Tibial nerve (tissue), 4 donors: ENCODE results near the gene KIF1A. TPM values are rescaled to one million over a fixed set of nuclear protein-coding genes. Genes with fewer than 3 reads are reported as not detected.
A peak's percentile ranks its signal among the peaks of the same experiment; 100 is the strongest.

Experiments
- DNase-seq, 2 donors: peaks; one replicate each; pipeline ENCODE4 v3.0.0-alpha.2; 2019; ENCODE audit warnings: low spot score in 2 of 2
- H3K27ac ChIP-seq, 4 donors: fragments of 200-600 bp; sonication (generic) in 3 of 4; one replicate each; pipeline ENCODE4 v1.5.1; 2017 to 2019; ENCODE audit warnings: mild to moderate bottlenecking in 1 of 4
- H3K27me3 ChIP-seq, 2 donors: fragments of 200-600 bp; sonication (generic) in 1 of 2; one replicate each; pipeline versions ENCODE4 v1.5.1 to v1.6.0; 2017 to 2019
- H3K36me3 ChIP-seq, 3 donors: fragments of 200-600 bp; sonication (generic); one replicate each; pipeline ENCODE4 v1.5.1; 2018 to 2019
- H3K4me1 ChIP-seq, 4 donors: fragments of 200-600 bp; sonication (generic) in 3 of 4; one replicate each; pipeline ENCODE4 v1.5.1; 2017 to 2019
- H3K4me3 ChIP-seq, 4 donors: fragments of 200-600 bp; sonication (generic) in 3 of 4; one replicate each; pipeline ENCODE4 v1.5.1; 2017 to 2019; ENCODE audit warnings: mild to moderate bottlenecking in 1 of 4, moderate library complexity in 1 of 4
- H3K9me3 ChIP-seq, 4 donors: fragments of 200-600 bp; sonication (generic) in 3 of 4; one replicate each; pipeline ENCODE4 v1.5.1; 2017 to 2019
- EP300 ChIP-seq, 2 donors: sonication (generic); formaldehyde crosslinking; IDR thresholded peaks; one replicate each; pipeline ENCODE4 v1.6.1; 2017; ENCODE audit warnings: antibody characterized with exemption in 2 of 2, mild to moderate bottlenecking in 1 of 2
- POLR2A ChIP-seq, 2 donors: fragments of 450-650 bp; IDR thresholded peaks; one replicate each; pipeline ENCODE4 v1.6.1; 2017; ENCODE audit warnings: antibody characterized with exemption in 2 of 2, mild to moderate bottlenecking in 2 of 2, moderate library complexity in 2 of 2
- WGBS, 2 donors: methylation state at CpG; one replicate each; pipeline ENCODE4 v1.1.5; 2018; 5-methylcytosine and 5-hydroxymethylcytosine counted together
- total RNA-seq, 4 donors: library from RNA; depleted of rRNA; stranded (reverse); fragments of >200 nt; gene quantifications; one replicate each; pipeline ENCODE4 v1.1.0, GENCODE V29; 2016
- TF ChIP-seq, protein P1 (sequence below), 5 experiments: fragments of 200-600 bp in 3 of 5; fragments of 450-650 bp in 2 of 5; sonication (generic) in 3 of 5; IDR thresholded peaks; one replicate each; pipeline ENCODE4 v1.5.1; 2016 to 2019; ENCODE audit warnings: antibody characterized with exemption in 5 of 5, mild to moderate bottlenecking in 3 of 5, moderate library complexity in 2 of 5

KIF1A gene
- total RNA-seq, 4 donors from 2014 or later = 31.9 to 82.2 (median 45.3) TPM

- H3K4me3 ChIP-seq = no peak overlapping the region
- 82 to 84% methylated on average over 5 to 6 of the region's 8 CpGs for WGBS, 2 donors
- peaks cover 0 to 14% (median 0%) of the 10 kb centered on the region in 4 donors for H3K4me1 ChIP-seq
- H3K27me3 ChIP-seq = no peaks in the 10 kb centered on the region
- H3K9me3 ChIP-seq = no peaks in the 10 kb centered on the region
- peaks cover 0 to 18% (median 0%) of the 10 kb centered on the region in 3 donors for H3K36me3 ChIP-seq
- peak overlapping the region in 1 of 4 donors; percentile 20 for H3K27ac ChIP-seq
- no peak for DNase-seq
- TF ChIP-seq POLR2A (IDR thresholded peaks at IDR 0.05) (no peak), EP300 (IDR thresholded peaks at IDR 0.05) (no peak)
- TF ChIP-seq, protein P1, sequence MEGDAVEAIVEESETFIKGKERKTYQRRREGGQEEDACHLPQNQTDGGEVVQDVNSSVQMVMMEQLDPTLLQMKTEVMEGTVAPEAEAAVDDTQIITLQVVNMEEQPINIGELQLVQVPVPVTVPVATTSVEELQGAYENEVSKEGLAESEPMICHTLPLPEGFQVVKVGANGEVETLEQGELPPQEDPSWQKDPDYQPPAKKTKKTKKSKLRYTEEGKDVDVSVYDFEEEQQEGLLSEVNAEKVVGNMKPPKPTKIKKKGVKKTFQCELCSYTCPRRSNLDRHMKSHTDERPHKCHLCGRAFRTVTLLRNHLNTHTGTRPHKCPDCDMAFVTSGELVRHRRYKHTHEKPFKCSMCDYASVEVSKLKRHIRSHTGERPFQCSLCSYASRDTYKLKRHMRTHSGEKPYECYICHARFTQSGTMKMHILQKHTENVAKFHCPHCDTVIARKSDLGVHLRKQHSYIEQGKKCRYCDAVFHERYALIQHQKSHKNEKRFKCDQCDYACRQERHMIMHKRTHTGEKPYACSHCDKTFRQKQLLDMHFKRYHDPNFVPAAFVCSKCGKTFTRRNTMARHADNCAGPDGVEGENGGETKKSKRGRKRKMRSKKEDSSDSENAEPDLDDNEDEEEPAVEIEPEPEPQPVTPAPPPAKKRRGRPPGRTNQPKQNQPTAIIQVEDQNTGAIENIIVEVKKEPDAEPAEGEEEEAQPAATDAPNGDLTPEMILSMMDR (IDR thresholded peaks at IDR 0.05) = no peak
Observed at GRCh38 chr2:240762249-240762648, 57.8 kb downstream of the KIF1A start.

- peaks cover 0 to 21% (median 0%) of the 10 kb centered on the region in 3 donors for H3K36me3 ChIP-seq
- no peak overlapping the region for H3K4me3 ChIP-seq
- DNase-seq = no peak
- H3K9me3 ChIP-seq = no peaks in the 10 kb centered on the region
- H3K4me1 ChIP-seq = peaks cover 0 to 14% (median 0%) of the 10 kb centered on the region in 4 donors
- H3K27me3 ChIP-seq = no peaks in the 10 kb centered on the region
- 64 to 66% methylated on average over 19 to 20 of the region's 22 CpGs for WGBS, 2 donors
- H3K27ac ChIP-seq = peak overlapping the region in 1 of 4 donors; percentile 72
- no peak for TF ChIP-seq EP300 (IDR thresholded peaks at IDR 0.05)
- TF ChIP-seq POLR2A (IDR thresholded peaks at IDR 0.05) = no peak
- TF ChIP-seq, protein P1 (IDR thresholded peaks at IDR 0.05) = no peak
Observed at GRCh38 chr2:240760576-240761246, 59.3 kb downstream of the KIF1A start.

DNA sequence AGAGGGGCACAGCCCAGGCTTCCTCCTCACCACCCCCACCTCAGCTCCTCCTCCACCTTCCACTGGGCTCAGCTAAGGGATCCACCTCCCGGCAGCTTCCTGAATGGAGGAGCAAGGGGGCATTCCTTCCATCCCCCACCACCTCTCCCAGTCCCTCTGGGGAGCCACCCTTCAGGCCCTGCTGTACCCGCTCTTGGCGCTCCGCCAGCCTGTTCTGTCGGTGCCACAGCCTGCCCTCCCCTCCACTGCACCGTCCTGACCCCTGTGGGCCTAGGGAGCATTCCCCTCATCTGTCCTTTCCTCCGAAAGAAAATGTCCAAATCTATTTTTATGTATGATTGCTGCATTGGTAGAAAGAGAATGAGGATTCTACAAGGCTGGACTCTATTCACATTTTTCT, 59.9 kb downstream of the KIF1A start:
- Histone ChIP-seq H3K4me3 (no peak overlapping the region), H3K9me3 (no peaks in the 10 kb centered on the region), H3K4me1 (peaks cover 0 to 14% (median 0%) of the 10 kb centered on the region in 4 donors), H3K27me3 (no peaks in the 10 kb centered on the region), H3K36me3 (peaks cover 0 to 18% (median 0%) of the 10 kb centered on the region in 3 donors), H3K27ac (peak overlapping the region in 2 of 4 donors; percentile 57 to 72)
- DNase-seq = no peak
- 56 to 60% methylated on average over 7 of the region's 7 CpGs for WGBS, 2 donors
- TF ChIP-seq EP300 (IDR thresholded peaks at IDR 0.05) = no peak
- TF ChIP-seq, protein P1 (IDR thresholded peaks at IDR 0.05) = no peak
- TF ChIP-seq POLR2A (IDR thresholded peaks at IDR 0.05) = no peak

GRCh38 chr2:240759459-240759858, 60.6 kb downstream of the KIF1A start:
- no peak for DNase-seq
- Histone ChIP-seq H3K27ac (peak overlapping the region in 2 of 4 donors; percentile 5 to 72), H3K9me3 (no peaks in the 10 kb centered on the region), H3K36me3 (peaks cover 0 to 23% (median 0%) of the 10 kb centered on the region in 3 donors), H3K27me3 (no peaks in the 10 kb centered on the region), H3K4me3 (no peak overlapping the region), H3K4me1 (peaks cover 0 to 14% (median 0%) of the 10 kb centered on the region in 4 donors)
- TF ChIP-seq POLR2A (IDR thresholded peaks at IDR 0.05) (no peak), EP300 (IDR thresholded peaks at IDR 0.05) (peak in 1 of 2 donors; percentile 33)
- TF ChIP-seq, protein P1 (IDR thresholded peaks at IDR 0.05) = no peak
- WGBS, 2 donors = 73 to 78% methylated on average over 5 of the region's 5 CpGs

GRCh38 chr2:240757086-240757614, 62.9 kb downstream of the KIF1A start:
- no peak for DNase-seq
- peaks cover 0 to 19% (median 0%) of the 10 kb centered on the region in 3 donors for H3K36me3 ChIP-seq
- no peak overlapping the region for H3K4me3 ChIP-seq
- TF ChIP-seq POLR2A (IDR thresholded peaks at IDR 0.05) (no peak), EP300 (IDR thresholded peaks at IDR 0.05) (no peak)
- TF ChIP-seq, protein P1 (IDR thresholded peaks at IDR 0.05) = no peak
- no peak overlapping the region for H3K27ac ChIP-seq
- H3K27me3 ChIP-seq = no peaks in the 10 kb centered on the region
- peaks cover 0 to 14% (median 0%) of the 10 kb centered on the region in 4 donors for H3K4me1 ChIP-seq
- 57 to 70% methylated on average over 24 to 31 of the region's 31 CpGs for WGBS, 2 donors
- H3K9me3 ChIP-seq = no peaks in the 10 kb centered on the region
